GM12872 (cell line): ENCODE measurements around the gene IGDCC3.

Source experiments
- TF ChIP-seq, protein P1 (sequence below): IDR thresholded peaks from 3 replicates; pipeline ENCODE4 v1.5.1; 2011; ENCODE audit warnings: low read depth, mild to moderate bottlenecking, low read length, moderate library complexity; ENCODE audit not compliant: insufficient read depth

The IGDCC3 gene

DNA sequence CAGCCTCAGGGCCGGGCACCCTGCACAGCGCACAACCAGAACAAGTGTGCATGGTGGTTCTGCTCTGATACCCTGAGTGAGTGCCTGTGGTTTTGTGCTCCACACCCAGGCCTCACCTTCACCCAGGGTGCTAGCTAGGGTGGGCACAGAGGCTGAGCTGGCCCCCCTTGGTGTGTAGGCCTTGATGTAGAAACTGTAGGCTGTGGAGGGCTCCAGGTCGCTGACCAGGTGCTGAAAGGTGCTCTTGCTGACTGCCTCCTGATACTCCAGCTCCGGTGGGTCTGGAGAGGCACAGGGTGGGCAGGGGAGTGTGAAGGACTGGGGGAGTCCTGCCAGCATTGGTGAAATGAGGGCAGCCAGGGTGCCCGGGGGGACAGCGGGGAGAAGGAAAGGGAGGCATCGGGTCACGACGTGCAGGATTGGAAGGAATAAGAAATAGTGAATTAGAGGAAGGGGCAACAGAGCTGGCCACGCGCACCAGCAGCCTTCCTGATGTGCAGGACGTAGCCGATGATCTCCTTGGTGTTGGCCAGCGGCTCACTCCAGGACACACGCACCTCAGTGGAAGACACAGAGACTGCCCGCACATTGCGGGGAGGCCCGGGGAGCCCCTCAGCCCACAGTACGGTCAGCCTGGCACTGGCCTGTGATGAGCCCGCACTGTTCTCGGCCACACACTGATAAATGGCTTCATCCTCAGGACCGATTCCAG, 46.7 kb downstream of the IGDCC3 start:
- TF ChIP-seq, protein P1, sequence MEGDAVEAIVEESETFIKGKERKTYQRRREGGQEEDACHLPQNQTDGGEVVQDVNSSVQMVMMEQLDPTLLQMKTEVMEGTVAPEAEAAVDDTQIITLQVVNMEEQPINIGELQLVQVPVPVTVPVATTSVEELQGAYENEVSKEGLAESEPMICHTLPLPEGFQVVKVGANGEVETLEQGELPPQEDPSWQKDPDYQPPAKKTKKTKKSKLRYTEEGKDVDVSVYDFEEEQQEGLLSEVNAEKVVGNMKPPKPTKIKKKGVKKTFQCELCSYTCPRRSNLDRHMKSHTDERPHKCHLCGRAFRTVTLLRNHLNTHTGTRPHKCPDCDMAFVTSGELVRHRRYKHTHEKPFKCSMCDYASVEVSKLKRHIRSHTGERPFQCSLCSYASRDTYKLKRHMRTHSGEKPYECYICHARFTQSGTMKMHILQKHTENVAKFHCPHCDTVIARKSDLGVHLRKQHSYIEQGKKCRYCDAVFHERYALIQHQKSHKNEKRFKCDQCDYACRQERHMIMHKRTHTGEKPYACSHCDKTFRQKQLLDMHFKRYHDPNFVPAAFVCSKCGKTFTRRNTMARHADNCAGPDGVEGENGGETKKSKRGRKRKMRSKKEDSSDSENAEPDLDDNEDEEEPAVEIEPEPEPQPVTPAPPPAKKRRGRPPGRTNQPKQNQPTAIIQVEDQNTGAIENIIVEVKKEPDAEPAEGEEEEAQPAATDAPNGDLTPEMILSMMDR: no peak

DNA sequence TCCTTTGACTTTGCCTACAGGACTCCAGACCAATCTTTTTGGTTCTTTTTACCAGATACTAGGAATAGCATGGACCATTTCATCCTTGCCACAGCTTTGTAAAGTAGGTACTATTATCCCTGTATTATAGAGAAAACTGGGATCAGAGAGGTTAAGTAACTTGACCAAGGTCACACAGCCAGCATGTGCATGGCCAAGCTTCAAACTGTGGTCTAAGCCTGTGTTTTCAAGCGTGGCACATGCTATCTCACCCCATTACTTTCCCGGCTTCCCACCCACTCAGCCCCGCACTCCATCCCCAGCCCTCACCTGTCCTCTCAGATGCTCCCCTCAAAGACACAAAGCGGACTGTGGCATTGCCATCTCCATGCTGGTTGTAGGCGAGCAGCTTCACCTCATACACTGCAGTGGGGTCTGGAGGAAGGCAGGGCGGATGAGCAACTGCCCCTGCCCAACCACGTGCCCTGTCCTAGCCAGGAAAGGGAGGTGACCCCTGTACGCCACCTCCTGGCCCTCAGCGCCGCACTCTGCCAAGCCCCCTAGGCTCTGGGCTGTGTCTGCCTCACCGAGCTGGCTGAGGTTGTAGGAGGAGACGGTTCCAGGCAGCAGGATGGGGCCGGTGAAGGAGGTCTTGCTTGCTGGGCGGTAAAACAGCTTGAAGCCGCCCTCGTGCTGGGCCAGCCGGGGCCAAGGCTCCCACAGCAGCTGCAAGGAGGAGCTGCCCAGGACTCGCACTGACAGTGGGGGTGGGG, 47.6 kb downstream of the IGDCC3 start:
- TF ChIP-seq, protein P1: no peak

DNA sequence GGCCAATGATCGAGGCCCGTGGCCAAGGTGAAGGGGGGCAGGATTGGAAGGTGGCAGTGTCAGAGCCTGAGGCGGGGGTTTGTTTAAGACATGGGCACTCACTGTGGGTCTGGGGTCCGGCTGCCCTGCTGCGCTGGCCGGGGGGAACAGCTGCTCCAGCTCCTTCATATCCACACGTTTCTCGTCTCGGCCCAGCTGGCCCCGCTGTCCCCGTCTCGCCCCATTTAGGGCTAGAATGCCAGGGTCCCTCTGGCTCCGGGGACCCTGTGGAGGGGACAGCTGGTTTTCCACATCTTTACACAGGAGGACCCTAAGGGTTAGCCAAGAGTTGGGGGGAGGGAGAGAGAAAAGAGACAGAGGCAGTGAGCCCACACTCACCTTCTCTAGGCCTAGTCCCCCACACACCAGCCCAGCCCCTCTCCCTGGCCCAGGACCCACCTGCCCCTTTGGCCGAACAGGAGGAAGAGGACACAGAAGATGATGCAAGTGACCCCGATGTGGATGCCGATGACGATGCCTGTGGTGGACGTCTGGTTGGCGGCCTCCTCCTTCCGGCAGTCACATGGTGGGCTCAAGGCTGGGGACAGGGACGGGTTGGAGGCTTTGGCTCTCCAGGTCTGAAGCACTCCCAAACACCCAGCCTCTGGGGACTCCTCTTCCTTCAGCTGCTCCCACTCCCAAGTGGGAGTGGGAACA, 48.4 kb downstream of the IGDCC3 start:
- TF ChIP-seq, protein P1: no peak

DNA sequence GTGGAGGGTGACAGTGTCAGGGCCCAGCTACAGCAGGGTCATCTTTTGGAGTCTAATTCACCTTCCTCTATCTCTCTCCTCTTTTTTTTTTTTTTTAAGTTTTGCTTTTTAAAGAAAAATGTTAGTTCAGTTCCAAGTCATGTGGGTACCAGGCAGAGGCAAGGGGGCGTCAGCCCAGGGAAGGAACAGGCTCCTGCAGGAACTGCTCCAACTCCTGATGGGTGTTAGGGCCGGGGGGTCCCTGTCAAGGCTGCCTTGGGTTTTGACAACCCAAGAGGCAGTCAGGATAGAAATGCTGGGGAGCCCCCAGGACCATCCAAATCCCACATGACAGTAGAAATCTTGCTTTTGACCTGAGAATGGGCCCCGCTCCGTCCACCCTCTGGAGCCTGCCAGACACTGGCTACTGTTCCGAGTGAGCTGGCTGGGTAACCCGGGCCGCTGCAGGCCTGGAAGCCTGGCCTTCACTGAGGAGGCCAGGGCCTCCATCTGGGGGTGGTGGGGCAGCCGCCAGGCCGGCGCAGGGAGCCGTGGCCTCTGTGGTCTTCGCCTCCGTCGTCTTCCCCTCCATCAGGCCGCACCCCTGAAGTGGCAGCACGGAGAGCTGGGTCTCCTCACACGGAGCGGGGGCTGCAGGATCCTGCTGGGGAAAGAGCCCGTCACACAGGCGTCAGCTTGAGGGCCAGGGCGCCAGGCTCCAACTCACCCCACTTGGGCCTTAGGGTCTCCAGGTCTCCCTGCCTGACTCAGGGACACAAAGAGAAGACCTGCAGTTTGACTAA, 49.1 kb downstream of the IGDCC3 start:
- TF ChIP-seq, protein P1: no peak

DNA sequence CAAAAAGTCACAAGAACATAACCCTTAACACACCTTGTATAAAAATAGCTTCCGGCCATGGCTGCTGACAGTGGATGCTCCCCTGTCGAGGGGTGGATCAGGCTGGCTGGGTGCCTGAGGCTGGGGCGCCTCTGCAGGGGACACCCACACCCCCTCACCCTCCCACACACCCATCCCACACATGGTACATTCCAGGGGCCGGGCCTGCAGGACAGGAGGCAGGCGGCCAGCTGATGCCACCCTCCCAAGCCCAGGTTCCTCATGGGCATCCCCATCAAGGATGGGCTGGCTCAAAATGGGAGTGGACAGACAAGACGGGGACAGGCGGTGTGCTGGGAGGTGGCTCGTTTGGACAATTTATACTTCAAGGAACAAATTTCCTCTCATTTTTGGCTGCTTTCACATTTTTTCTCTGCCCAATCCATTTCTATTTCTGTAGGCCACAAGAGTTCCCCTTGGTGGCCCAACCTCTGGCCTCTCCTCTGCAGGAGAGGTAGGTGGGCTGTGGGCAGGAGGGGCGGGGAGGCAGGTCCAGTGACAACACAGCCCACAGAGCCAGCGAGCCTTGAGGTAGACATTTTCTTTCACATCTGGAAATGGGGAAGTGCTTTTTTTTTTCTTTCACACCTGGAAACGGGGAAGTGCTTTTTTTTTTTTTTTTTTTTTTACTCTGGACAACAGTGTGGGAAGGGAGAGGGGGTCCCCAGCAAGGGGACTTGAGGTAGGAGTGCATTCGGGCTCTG, 50.0 kb downstream of the IGDCC3 start:
- TF ChIP-seq, protein P1: no peak

DNA sequence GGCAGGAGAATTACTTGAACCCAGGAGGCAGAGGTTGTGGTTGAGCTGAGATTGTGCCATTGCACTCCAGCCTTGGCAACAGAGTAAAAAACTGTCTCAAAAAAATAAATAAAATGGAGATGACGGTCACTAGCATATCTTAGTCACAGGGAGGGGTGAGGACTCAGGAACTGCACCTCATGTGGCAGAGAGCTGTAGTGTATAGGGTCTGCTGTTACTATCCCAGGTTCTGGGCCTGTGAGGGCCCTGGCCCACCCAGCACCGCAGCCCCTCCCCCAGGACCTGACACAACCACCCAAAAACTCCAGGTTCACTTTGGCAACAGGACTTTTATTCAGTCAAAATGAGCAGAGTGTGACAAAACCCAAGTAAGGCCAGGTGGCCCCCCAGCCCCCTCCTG, 51.0 kb downstream of the IGDCC3 start:
- TF ChIP-seq, protein P1: no peak
